Activated CD8-positive, alpha-beta memory T cell treated with anti-CD3 and anti-CD28 coated beads, Interleukin-2, amount 50 U/mL, for 48 hours (primary cell): ENCODE results near the gene UFSP2.

ENCODE experiments used
- DNase-seq: peaks from one replicate; pipeline ENCODE4 v3.0.0-alpha.2; 2020

Gene UFSP2, protein sequence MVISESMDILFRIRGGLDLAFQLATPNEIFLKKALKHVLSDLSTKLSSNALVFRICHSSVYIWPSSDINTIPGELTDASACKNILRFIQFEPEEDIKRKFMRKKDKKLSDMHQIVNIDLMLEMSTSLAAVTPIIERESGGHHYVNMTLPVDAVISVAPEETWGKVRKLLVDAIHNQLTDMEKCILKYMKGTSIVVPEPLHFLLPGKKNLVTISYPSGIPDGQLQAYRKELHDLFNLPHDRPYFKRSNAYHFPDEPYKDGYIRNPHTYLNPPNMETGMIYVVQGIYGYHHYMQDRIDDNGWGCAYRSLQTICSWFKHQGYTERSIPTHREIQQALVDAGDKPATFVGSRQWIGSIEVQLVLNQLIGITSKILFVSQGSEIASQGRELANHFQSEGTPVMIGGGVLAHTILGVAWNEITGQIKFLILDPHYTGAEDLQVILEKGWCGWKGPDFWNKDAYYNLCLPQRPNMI

DNA sequence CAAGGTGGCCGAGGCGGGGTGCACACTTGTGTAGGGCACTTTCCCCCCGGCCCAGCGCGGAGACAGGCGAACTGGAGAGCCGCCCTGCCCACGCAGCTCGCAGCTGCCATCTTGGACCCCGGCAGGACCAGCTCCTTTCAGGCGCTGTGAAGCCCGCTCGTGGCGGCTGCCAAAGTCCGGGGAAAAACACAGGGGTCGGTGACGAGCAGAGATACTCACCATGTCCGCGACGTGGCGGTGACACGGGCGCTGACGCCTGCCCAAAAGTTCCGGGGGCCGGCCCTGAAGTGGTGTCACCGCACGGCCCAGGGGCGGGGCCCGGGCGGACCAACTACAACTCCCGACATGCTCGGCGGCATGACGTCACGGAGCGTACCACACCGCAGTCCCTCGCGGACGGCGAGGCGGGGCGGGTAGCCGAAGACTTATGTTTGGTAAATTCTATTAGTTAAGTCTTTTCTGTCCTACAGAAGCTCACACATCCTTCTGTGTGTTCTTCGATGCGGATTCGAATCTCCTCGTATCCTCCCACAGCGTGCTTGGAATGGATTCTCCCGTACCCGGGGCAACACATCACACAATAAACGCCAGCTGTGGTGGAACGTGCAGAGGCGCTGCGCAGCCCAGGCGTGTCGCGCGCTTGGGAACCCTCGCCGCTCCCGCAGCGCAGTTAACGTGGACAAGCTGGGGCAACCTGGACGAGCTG lies at the start of gene UFSP2:
Gene UFSP2, minus strand, starts transcription at position 318 of the 706 bp plus-strand sequence. Its CDS starts 96 bp downstream, at position 222.
- DNase-seq, result peak; percentile 97

DNA sequence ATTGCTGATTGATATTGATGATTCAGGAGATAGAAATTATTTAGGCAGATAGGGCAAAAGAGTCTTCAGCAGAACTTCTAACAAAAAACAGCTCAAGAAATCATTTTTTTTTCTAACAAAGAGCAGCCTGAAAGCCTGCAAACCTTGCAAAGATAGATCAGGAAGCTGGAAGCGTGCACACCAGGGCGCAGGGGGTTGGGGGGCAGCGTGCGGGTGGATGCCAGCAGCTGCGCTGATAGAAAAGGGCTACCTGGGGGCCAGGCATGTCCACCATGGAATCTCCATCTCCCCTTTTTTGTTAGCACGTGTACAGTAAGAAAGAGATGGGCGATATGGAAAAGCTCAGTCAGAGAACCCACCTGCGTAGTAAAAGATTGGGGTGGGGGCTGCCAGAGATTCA lies 47.5 kb upstream of the UFSP2 start:
- DNase-seq, result no peak

DNA sequence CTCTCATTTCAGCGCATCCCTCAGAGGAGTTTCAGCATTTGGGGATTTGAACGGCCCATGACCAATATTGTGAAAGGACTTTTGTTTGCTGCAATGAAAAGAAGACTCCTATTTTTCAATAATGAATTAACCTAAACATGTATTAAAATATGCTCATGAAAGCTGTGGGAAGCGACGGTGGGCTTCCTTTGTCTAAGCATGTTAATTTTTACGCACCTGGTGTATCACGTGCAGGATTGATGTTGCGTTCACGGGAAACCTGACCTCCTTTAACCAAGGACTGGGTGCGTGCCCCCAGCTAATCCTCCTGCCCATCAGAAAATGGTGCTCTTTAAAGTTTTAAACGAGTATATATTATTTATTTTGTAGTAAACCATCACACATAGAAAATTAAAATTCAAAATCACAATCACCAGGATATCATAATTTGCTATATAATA lies 46.4 kb upstream of the UFSP2 start:
- DNase-seq, result no peak

DNA sequence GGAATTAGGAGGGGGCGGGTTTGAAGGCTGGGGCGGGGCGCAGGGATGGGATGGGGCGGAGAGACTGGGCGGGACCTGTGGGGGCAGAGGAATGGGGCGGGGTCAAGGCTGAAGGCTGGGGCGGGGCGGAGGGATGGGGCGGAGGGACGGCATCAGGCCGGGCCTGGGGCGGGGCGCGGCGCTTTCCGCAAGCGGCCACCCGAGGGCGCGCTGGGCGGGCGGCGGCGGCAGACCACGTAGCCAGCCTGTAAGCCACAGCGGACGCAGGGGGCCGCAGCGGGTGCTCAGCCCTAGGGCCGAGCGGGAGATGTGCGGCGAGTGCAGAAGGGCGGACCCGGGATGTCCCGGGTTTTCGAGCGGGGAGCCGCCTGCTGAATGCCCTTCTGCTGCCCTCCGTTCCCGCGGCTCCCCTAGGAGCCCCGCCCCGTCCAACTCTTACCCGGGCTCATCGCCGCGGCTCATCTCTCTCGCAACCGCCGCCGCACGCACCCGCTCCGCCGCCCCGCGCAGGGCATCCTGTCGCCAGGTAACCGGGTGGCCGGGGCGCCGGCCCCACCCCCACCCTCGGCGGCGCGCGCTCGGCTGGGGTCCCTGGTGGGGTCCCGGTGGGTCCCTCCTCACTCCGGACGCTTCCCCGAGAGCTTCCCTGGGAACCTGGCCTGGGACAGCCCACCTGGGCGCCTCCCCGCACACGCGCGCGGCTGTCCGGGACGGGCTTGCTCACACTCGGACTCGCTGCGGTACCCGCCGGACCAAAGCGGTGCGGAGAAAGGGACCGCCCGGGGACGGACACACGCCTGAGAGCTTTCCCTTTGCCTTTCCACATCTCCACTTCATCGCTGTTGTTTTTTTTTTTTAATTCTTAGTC lies 45.7 kb upstream of the UFSP2 start, which contains the start of gene CCDC110:
Gene CCDC110, minus strand, starts transcription at position 499 of the 868 bp plus-strand sequence. Its CDS starts 50 bp downstream, at position 449.
- peak; percentile 92 for DNase-seq

DNA sequence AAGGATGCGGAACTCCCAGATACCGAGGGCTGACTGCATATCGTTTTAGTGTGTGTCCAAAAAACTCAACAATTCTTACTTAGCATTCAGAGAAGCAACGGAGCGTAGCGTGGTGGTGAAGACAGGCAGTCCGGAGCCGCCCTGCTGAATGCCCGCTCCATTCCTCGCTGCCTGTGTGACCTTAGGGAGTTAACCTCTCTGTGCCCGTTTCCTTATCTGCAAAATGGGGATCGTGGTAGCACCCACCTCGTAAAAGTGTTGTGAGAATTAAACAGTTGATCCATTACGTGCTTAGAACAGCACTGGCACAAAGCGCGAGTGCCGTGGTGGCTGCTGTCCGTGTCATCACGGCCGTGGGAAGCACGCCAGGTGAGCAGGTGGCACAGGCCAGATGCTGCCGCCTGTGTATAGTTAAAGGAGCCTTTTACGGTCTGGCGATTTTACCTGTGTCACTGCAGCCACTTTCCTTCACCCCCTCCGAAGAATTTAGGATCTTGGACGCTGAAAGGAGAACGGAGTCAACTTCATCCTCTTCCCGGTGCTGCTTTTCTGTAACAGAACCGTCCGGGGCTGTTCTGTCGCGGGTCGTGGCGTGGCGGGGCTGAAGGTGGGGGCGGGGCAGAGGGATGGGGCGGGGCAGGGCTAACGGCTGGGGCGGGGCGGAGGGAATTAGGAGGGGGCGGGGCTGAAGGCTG lies 44.9 kb upstream of the UFSP2 start:
- DNase-seq, result no peak

DNA sequence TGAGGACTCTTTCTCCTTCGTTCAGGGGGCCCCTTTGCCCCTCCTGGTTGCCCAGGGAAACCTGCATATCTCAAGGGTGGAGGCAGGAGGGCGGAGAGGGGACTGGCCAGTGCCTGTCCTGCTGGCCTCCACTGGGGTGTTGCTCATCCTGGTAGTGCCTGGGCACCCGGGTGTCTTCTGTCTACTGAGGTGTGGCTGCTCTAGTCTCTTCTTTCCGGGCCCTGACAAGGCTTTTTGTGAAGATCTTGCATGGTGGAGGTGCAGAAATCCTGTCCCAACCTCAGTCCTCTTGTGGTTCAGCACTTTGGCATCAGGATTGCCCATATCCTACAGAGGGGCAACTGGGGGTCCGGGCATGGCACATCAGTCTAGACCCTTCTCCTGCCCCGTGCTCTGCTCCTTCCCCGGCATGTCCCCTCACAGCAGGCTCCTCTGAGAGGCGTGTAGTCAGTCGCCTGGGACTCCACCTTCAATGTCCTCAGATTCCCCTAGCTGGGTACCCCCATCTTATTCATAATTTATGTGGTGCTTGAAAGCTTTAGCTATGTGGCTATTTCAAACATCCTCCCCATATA lies 43.9 kb upstream of the UFSP2 start:
- no peak for DNase-seq

DNA sequence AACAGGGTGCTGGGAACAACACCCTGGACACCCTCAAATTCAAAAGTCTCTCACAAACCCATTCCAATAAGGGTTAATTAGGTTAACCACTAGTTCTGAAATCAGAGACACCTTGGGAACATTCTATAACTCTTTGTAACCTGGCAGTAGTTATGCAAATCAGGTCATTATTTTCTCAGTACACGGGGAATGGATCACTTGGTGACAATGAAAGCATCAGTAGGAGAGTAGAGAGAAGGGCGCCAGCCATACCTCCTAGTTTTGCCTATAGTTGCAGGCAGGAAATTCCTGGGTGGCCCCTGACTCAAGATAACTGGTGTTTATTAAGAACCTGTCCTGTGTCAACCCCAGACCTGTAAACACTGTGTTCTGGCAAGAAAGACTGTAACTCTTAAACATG lies 43.2 kb upstream of the UFSP2 start:
- no peak for DNase-seq

DNA sequence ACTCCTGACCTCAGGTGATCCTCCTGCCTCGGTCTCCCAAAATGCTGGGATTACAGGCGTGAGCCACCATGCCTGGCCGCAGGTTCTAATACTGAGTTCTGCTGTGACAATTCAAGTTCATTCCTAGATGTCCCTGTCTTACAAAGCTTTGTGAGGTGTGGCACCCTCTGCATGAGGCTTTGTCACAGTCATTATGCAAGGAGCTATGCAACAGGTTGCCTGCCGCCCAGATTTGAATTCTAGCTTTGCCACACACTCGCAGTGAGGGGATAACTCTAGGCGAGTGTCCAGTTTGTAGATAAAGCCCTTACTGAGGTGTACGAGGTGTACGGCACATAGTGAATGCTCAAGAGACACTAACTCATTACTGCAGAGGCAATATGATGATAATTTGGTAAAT lies 42.2 kb upstream of the UFSP2 start:
- DNase-seq, result no peak

DNA sequence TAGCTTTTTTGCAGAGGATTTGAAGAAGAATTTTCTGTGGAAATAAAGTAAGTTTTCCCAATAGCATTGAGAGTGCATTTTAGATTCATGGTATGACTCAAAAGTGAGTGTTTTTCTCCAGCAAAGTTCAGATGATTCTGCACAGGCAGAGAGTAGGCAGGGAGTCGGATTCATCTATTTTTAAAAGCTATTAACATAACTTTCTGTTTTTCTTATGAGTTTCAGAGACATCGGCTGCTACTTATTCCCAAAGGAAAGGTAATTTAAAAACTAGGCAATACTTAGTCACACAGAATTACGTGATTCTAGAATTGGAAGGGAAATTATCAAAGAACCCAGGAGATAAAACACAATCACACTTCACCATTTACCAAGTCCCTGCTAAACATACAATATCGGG lies 41.3 kb upstream of the UFSP2 start:
- no peak for DNase-seq

DNA sequence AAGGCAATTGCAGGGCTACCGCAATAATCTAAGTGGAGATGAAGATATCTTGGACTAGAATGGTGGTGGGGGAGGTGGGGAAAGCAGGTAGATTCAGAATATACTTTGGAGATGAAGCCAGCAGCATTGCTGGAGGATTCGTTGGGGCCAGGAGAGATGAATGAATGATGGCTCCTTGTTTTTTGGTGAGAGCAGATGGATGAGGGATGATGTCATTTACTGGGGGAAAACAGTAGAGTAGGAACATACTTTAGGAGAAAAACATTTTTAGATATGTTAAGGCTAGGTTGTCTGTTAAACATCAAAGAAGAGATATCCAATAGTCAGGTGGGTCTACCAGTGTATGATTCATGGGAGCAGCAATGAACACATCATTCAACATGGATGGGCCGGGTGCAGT lies 39.9 kb upstream of the UFSP2 start:
- DNase-seq, result no peak

DNA sequence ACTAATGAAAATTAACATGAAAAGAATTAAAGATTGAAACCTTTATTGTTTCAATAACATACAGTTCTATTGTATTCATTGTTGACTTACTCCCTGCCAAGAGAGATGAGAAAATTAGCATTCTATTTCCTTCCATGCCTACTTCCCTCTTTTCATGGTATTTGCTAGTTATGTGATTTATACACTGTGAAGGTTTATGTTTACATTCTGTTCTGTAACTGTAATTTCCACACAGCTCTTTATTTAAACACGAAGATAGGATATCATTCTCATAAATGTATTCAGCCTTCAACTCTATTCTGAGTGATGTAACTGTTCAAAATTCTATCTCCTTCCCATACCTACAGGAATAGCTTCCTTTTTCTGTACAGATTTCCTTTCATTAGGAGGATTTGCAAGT lies 39.1 kb upstream of the UFSP2 start:
- DNase-seq, result no peak

DNA sequence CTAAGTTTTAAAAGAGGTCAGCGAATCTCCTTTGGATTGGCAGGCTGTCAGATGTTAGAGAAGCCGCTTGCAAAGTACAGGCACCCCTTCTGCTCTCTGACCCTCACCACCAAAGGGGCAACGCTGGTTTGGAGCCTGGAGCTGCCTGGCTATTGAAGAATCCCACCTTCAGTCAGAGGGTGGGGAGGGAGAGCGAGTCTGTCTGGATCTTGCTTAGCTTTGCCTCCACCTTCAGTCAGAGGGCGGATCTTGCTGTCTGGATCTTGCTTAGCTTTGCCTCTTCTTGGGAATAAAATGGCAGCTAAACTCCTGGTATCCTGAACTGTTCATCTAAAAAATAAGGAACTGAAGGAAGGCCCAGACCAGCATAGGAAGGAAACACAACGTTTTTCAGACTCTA lies 38.4 kb upstream of the UFSP2 start:
- no peak for DNase-seq

DNA sequence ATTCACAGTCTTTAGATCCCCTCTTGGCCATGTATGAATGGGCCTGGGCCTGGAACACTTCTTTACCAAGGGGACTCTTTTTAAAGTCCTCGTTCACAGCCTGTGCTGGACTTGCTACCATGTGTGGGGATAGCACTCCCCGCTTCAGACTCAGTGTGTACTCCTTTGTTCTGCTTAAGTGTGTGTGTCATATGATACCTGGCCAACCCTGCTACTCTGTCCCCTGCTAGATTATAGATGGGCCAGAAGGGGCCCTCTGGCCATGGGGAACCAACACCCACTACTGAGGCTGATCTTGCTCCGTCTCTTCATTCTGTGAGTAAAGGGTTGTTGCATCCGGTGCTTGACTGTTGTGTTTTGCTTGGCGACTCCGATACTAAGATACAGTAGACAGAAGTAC lies 37.8 kb upstream of the UFSP2 start:
- DNase-seq, result no peak

DNA sequence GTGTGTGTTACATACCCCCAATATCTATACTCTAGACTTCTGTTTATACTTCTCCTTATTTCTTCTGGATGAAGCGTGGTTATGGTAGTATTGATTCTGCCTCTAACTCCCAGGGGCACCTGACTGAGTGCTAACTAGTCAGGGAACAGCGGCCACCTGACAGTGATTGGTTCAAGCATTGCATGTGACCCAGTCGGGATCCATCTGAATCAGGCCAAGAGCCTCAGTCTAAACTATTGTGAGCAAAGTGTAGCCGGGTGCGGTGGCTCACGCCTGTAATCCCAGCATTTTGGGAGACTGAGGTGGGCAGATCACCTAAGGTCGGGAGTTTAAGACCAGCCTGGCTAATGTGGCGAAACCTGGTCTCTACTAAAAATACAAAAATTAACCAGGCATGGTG lies 35.8 kb upstream of the UFSP2 start:
- no peak for DNase-seq

DNA sequence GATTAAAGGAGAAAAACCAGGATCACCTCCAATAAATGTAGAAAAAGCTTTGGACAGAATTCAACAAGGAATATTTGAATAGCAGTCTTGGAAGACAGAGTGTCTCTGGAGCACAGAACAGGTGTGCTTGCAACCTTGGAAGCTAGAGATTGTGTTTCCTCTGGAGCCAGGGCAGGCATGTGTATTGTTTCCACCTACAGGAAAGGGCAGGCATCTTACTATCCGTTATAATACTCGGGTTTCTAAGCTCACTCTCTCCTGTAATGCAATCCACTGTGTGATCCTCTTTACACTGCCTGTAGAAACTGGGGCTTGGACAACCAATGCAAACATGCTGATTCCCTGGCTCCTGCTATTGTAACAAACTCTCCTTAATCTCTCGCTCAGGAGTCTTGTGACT lies 31.4 kb upstream of the UFSP2 start:
- DNase-seq, result no peak

DNA sequence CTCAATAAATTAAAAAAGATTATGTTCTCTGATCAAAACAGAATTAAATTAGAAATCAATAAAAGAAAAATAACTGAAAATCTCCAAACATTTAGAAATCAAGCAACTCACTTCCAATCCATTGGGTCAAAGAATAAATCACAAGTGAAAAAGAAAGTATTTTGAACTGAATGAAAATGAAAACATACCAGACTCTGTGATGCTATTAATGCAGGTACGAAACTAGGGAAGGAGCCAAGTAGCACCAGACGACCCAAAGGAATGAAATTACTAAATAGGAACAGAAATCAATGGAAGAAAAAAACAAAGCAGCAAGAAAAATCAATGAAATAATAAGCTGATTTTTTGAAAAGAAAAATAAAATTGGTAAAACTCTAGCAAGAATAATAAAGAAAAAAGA lies 30.4 kb upstream of the UFSP2 start:
- DNase-seq, result no peak

DNA sequence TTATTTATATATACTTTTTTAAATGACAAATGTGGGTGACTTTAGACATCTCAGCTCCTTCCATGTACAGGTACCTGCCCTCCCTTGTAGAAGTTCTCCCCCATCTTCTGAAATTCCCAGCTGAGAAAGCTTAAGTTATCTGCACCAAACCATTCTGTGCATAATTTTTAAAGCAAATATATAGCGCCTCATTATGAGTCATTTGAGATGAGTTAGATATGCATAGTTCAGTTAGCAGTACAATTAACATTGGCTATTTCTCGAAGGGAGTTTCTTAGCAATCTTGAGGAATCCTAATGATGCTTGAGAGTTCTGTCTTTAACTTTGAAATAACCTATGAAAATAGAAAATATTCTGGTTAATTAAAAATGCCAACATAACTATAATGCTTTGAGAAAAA lies 19.4 kb upstream of the UFSP2 start:
- DNase-seq, result no peak

DNA sequence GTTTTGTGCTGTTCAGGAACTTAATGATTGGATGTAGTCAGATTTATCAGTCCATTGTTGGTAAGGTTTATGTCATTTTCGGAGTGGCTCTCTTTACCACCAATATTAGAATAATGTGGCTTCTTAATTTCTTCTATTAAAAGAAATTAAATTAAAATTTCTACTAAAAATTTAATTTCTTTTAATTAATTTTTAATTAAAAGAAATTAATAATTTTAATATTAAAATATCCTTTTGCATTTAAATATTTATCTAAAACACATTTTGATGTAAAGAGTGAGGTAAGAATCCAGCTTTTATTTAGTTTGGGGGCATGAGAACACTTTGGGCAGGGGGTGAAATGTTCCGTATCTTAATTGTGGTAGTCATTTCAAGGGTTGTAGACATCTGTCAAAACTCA lies 15.7 kb upstream of the UFSP2 start:
- no peak for DNase-seq

DNA sequence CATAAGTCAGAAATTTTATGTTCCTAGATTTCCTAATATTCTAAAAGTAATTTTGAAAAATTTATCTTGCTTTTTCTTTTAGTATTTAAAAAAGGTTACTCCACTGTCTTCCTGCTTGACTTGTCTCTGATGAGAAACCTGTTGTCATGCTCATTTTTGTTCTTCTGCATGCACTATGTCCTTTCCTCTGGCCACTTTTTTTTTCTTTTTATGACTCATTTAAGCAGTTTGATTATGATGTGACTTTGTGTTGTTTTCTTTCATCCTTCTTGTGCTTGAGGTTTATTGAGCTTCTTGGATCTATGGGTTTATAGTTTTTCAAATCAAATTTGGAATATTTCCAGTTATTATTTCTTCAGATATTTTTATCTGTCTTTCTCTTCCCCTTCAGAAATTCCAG lies 12.0 kb upstream of the UFSP2 start:
- DNase-seq, result no peak

DNA sequence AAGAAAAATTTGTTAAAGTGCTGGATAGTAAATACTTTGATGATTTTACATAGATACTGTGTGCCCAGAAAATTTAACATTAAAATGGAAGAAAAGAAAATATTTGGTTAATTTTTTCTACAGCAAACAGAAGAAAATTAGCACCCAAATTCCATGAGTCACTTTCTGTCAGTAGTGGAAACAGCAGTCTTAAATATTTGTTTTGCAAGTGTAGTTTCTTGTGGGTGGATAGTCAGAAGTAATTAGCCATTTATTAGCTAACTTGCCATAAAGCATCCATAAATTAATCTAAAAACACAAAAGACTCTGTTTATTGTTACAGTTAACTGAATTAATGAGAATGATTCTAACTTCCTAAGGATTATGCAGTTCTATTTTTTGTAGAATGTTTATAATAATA lies 9.7 kb upstream of the UFSP2 start:
- no peak for DNase-seq

DNA sequence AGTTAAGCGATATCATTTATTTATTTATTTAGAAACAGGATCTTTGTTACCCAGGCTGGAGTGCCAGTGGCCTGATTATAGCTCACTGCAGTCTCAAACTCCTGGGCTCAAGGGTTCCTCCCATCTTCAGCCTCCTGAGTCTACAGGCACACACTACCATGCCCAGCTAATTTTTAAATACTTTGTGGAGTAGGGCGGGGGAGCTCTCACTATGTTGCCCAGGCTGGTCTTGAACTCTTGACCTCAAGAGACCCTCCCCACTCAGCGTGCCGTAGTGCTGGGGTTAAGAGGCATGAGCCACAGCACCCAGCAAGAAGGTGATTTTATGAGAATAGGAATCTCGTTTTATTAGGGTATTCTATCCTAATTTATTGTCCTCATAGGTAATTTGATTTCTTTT lies 3.9 kb upstream of the UFSP2 start:
- no peak for DNase-seq
